NCI-H748 treated with DMSO at 0.1 percent for 48 hours (cell line): ENCODE measurements around the gene MRPS7.
"Not testable (repeated sequence)": the region's sequence is repeated elsewhere in the genome, so short reads cannot be mapped to it uniquely, and the experiment has no call there.

ENCODE experiments used
- DNase-seq: peaks from one replicate; lab custom pipeline; 2025; lab: John Stamatoyannopoulos, UW

MRPS7 gene

DNA sequence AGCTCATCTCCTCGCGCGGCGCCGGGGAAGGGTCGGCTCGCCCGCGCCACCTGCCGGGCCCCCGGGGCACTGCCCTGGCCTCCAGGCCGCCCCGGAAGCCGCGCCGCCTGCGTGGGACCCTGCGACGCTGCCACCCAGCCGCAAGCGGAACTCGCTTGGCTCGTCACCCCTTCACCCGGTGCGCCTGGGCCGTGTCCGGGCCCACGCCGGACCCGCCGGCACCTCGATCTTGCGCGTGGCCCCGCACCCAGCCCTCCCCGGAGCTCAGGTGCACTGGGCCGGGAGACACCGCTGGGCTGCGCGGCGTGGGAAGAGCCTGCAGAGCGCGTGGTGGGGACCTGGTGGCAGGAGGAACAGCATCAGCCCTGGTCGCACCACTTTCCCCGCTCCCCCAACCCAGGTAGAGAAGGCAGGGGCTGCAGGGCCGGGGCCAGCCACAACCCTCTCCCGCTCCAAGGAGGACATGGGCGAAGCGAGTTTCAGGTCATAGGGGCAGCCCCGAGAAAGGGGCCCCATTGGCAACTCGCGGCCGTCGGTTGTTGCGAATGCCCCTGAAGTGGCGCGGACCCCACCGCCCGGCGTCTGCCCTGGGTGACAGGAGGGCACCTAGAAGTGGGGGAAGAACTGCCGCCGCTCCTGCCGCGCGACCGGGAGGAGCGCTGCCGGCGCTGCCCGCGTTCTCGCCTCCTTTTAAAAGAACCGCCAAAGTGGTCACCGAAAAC, 9.7 kb downstream of the MRPS7 start:
- peak; percentile 15 for DNase-seq

DNA sequence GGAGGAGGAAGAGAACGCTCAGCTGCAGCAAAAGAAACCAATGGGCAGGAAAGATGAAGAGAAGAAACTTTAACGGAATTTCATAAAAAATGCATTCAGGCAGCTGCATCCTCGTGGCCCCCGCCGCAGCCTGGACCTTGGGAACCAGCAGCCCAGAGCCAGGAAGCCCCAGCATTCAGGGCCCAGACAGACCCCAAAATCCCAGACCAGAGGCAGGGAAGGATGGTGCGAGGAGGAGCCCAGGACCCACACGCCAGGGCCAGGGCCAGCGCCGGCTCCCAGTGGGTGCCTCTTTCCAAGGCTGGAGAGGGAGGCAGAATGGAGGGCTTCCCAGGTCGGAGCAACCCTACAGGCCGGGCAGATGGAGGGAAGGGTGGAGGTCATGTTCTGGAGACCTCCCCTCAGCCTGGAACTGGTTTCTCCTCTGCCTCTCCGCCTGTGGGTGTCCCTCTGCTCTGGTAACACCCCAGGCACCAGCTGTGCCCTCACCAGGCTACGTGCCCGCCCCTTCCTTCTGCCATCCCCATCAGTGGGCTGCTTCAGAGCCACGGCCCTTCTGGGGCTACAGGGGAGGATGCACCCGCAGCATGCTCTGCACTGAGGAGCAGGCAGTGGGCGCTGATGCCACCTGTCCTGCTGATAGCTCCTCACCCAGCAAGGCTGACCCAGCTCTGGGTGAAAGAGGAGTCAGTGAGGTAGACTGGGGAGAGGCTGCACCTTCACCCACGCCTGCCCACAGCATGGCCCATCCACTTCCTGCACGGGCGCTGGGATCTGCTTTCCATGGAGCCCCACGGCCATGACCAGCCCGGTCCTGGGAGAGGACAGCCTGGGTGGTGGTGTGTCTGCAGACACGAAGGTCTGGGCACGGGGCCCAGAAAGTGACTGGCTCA, 10.5 kb downstream of the MRPS7 start:
- no peak for DNase-seq

DNA sequence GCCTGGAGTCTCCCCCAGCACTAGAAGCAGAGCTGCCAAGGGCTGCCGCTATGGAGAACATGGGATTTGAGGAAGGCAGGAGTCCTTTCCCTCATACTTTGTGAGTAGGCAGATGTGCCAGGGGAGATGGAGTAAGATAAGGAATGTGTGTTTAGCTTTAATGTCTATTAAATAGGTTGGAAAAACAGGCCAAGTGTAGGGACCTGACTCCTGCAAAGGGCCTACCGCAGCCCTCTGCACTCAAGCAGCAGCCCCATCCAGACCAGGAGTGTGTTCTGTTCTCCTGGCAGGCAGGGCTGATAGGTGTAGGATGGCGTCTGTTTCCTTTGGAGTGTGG, 11.1 kb downstream of the MRPS7 start:
- DNase-seq: no peak

DNA sequence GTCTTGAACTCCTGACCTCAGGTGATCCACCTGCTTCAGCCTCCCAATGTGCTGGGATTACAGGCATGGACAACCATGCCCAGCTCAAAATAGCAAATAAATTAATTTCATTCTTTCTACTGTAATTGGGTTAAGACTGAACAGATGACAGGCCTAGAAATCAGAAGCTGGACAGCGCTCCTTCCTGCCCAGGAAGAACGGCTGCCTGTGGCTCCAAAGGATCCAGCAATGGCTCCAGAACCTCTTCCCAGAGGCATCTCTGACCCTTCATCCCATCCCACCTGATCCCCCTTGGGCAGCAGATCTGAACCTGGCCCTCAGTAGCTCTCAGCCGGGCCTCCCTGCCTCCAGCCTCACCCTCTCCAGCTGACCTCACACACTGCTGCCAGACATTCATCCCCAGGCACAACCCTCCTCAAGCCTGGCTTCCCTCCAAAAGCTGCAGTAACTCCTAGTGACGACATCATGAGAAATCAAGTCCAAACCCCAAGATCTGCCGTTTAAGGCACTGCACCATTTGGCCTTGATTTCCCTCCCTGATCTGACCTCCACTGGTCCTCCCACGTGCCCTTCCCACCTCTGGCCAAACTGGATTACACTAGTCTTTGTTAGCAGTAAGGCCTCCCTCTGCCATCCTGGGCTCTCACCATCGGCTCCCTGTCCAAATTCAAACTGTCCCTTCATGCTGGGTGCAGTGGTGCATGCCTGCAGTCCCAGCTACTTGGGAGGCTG, 12.5 kb downstream of the MRPS7 start:
- no peak for DNase-seq

DNA sequence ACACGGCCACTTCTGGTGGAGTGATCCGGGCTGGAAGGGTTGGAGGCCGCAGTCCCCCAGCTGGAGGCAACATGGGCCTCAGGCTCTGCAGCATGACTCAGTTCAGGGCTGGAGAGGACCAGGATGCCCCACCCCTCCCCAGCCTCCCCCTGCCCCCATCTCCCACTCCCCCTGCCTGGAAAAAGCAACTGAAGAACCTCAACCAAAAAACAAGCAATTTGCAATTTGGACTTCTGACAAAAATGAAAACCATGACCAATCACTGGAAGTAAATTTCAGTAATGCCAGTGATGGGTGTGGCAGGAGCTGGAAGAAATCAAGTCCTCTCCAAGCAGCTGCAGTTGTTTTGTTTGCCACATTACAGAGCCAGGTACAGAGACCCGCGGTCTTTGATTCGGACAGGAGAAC, 16.0 kb downstream of the MRPS7 start:
- DNase-seq: no peak

DNA sequence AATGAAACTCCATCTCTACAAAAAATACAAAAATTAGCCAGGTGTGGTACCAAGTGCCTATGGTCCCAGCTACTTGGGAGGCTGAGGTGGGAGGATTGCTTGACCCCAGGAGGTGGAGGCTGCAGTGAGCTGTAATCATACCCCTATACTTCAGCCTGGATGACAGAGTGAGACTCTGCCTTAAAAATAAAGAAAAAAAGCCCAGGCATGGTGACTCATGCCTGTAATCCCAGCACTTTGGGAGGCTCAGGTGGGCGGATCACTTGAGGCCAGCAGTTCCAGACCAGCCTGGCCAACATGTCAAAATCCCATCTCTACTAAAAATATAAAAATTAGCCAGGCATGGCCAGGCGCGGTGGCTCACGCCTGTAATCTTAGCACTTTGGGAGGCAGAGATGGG, 18.5 kb downstream of the MRPS7 start:
- DNase-seq: not testable (repeated sequence)

DNA sequence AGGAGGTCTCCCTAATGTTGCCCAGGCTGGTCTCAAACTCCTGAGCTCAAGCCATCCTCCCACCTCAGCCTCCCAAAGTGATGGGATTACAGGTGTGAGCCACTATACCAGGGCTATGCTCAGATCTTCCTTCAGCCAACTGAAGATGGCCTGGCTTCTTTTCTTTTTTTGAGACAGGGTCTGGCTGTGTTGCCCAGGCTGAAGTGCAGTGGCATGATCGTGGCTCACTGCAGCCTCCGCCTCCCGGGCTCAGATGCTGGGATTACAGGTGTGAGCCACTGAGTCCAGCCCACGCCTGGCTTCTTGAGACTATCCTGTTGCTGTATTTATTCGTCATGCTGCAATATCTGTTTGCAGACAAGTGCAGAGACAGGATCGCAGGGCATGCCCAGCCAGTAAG, 23.4 kb downstream of the MRPS7 start:
- no peak for DNase-seq

DNA sequence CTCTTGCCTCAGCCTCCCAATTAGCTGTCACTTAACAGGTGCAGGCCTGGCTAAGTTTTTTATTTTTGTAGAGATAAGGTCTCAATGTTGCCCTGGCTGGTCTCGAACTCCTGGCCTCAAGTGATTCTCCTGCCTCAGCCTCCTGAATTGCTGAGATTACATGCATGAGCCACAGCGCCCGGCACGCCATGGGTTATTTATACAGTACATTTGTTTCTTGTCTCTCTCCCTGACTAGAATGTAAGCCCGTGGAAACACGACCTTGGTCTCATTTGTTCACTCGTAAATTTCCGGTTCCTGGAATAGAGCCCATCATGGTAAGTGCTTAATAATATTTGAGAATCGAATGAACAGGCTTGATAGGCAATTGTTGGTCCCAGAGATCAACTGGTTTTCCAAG, 25.5 kb downstream of the MRPS7 start:
- DNase-seq: no peak

DNA sequence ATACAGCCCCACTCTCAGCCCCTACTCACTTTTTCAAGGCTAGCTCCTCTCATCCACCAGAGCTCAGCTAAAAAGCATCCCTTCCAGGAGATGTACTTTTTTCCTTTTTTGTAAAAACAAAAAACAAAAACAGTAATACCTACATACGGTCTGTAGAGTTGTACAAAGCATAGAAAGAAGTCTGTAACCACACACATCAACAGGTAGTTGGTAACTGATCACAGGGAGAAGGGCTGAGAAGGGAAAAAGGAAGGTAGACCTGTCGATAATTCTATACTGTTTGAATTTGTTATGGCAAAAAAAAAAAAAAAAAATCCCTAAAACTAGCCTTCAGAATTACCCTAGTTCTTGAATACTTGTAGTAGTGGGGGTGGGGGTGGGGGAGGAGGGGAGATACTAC, 26.7 kb downstream of the MRPS7 start:
- no peak for DNase-seq

DNA sequence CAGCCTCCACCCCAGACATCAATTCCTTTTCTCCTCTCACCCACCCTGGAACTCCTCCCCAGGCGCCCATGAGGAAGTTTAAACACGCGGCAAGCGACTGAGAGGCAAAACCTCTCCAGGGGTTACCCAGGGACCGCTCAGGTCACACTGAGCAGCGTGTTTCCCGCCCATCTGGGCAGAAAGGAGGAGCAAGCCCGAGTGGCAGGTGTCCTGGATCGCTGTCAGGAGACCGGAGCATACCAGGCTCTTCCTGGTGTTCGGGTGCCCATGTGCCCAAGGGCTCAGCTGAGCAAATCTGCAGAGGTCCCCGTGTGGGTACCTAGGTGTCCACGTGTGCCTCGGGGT, 27.1 kb downstream of the MRPS7 start:
- no peak for DNase-seq

DNA sequence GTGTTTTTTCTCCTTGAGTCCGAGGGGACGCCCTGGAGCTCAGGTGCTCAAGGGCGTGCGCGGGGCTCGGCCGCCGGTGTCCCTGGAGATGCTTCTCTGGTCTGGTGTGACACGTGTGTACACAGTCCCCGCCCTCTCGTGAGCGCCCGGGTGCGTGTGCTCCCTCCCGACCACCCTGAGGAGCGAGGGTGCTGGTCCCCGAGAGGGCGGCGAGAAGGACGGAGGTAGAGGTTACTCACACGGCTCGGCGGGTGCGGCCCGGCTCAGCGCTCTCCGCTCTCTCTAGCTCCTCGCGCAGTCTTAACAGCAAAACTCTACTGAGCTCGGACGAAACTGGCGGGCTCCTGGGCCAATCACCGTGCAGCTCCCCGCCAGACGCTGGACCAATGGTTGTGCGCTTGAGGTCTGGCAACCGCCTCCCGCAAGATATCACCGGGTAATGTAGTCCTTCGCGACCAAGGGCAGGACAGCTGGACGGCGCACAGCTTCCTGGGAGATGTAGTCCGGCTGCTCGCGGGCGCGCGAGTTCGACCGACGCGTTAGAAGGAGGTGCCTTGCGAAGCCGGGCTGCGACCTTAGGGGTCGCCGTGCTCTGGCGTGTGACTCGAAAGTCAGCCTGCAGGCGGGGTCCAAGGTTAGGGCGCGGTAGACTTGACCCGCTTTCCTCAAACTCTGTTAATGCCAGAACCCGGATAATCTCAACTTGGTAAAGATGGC, 27.6 kb downstream of the MRPS7 start, which contains the start of gene SLC25A19:
Gene SLC25A19, minus strand, starts transcription at position 319 of the 717 bp plus-strand sequence. CDS start 2,669 bp downstream, outside the sequence.
- DNase-seq: peak; percentile 90

DNA sequence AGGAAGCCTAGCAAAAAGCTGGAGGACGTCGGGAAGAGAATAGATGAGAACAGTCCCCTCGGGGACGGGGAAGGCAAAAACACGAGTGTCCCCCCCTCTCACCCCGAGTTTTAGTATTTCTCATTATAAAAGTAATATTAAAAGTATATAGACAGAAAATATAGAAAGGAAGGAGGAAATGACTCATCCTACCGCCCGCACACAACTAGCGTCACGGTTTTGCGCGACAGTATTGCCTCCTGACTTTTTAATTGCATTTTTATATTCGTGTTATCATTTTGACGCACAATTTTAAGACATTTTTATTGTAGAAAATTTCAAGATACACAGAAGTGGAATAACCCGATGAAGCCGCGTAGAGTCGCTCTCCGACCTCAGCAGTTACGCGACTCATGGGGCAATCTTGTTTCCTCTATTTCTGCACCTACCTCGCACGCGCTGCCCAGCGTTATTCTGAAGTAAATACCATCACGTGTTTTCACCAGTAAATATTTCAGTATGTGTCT, 28.2 kb downstream of the MRPS7 start:
- no peak for DNase-seq

DNA sequence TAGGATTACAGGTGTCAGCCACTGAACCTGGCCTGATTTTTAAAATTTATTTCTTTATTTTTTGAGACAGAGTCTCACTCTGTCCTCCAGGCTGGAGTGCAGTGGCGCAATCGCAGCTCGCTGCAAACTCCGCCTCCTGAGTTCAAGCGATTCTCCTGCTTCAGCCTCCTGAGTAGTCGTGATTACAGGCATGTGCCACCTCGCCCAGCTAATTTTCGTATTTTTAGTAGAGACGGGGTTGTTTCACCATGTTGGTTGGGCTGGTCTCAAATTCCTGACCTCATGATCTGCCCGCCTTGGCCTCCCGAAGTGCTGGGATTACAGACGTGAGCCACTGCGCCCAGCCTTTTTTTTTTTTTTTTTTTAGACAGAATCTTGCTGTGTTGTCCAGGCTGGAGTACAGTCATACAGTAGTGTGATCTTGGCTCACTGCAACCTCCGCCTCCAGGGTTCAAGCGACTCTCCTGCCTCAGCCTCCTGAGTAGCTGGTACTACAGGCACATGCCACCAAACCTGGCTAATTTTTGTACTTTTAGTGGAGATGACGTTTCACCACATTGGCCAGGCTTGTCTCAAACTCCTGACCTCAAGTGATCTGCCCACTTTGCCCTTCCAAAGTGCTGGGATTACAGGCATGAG, 31.2 kb downstream of the MRPS7 start:
- not testable (repeated sequence) for DNase-seq

DNA sequence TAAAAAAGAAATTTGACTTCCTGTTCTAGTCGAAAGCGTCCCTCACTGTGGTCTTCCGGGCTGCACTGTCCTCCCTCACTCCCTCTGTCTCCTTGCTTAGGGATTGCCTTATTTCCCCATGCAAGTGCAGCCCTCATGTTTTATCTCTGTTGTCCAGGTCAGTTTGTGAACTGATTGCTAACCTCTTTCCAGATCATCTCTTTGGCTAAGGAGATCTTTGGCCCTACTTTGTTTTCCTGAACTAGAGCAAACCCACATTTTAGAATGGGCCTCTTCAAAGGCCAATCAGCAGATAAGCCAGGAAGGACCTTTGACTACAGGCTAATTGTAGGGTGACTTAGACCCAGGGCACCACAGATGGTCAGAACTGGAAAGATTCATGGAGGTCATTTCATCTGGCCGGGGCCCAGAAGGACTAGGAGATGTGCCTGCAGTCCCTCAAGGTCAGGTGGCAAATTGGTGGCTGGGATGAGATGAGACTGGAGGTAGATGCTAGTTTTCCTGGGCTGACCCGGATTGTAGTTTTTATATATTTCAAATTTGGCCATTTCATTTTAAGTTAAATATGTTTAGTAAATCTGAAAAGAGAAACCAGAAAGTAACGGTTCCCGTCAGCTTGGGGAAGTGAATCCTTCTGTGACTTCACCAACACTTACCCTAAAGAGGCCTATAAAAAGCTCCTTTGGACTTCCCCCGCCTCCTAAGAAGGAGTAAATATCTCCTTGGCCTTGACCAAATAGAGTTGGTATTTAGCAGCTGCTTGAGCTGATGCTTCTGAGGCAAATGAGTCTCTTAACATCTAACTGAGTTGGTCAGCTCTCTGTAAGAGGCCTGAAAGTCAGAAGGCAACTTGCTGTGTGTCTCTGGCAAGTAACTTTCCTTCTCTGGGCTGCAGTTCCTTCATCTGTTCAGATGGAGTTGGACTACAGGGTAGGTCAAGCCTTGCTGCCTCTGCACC, 33.8 kb downstream of the MRPS7 start:
- DNase-seq: no peak

DNA sequence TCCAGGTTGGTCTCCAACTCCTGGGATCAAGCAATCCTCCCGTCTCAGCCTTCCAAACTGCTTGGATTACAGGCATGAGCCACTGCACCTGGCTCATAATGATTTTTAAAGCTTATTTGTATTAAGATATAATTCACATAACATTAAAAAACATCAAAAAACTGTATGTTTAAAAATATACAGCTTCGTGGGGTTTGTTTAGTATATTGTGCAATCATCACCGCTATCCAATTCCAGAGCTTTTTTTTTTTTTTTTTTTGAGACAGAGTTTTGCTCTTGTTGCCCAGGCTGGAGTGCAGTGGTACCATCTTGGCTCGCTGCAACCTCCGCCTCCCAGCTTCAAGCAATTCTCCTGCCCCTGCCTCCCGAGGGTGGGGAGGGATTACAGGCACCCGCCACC, 38.6 kb downstream of the MRPS7 start:
- no peak for DNase-seq

DNA sequence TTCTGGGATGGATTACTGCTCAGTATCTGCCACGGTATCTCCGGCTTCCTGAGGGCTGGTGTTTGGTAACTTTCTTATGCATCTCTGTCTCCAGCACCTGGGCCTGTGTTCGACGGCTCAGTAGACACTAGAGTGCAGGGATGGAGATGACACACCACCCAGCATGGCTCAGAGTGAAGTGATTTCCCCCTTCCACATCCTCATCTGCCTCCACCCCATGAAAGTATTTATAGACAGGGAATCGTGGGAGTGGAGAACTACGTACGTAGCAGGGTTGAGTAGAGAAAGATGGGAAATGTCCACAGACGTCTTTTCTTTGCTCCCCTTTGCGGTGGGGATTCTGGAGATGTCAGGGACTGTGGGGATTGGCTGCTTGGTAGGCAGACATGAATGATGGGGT, 39.4 kb downstream of the MRPS7 start:
- no peak for DNase-seq

DNA sequence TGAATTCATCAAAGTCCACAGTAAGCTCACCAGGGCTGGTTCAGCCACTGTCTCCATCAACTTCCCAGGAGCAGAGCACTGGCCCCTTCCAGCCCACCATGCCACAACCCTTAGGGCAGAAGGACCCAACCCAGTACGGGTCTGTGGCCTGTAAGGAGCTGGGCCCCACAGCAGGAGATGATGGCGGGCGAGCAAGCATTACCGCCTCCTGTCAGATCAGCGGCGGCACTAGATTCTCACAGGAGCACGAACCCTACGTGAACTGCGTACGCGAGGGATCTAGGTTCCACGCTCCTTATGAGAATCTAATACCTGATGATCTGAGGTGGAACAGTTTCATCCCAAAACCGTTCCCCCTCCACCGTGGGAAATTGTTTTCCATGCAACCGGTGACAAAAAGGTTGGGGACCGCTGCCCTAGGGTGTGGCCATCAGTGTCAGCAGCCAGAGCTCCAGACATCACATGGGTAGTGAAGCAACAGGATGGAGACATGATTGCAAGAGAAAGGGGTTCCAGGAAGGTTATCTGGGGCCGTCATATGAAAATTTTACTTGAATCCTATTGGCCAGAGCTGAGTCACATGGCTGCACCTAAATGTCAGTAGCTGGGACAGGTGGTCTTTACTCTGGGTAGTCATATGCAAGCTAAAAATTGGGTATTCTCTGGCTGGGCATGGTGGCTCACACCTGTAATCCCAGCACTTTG, 40.0 kb downstream of the MRPS7 start:
- no peak for DNase-seq

DNA sequence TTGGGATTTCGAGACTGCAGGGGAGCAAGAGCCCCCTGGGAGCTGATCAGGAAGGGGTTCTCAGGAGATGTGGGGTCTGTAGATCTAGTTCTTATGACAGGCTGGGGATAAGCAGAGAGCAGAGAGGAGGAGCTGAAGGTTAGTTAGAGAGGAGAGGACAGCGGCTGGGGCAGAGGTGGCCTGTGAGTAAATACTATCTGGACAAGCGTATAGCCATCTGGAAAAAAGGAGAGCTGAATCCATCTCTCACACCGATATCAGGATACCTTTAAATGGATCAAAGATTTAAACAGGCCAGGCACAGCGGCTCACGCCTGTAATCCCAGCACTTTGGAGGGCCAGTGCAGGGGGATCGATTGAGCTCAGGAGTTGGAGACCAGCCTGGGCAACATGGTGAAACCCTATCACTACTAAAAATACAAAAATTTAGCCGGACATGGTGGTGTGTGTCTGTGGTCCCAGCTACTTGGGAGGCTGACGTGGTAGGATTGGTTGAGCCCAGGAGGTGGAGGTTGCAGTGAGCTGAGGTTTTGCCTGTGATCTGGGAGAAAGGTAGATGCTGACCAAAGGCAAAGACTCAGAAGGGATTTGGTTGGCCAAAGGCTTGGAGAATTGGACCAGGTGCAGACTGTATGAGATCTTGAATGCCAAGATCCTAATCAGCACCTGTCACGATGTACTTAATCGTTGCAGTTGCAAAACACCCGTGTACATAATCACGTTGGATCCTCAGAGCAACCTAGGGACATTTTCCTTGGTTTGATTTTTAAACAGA, 46.5 kb downstream of the MRPS7 start:
- DNase-seq: no peak
